ENCODE data around the gene GAN.

DNA sequence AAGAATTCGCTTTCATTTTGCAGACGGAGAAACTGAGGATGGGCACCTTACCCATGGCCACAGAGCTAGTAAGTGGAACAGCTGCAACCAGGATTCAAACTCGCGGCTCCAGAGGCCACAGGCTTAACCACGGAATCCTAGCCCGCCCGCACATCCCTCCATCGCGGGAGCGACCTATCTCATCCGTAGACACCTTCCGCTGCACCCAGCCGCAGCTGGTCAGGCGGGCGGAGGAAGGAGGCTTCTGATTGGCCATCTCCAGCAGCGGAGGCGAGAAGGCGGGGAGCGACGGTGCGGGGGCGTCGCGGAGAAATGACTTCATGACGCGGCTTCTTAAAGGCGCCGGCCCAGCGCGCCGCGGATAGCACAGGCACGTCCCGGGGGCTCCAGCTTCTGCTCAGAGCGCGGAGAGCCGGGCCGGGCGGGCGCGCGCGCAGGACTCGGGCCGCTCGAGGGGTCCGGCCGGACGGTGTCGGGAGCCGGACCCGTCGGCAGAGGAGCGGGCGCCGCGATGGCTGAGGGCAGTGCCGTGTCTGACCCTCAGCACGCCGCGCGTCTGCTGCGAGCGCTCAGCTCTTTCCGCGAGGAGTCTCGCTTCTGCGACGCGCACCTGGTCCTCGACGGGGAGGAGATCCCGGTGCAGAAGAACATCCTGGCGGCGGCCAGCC lies at the start of gene GAN:
- TF ChIP-seq, protein P1, sequence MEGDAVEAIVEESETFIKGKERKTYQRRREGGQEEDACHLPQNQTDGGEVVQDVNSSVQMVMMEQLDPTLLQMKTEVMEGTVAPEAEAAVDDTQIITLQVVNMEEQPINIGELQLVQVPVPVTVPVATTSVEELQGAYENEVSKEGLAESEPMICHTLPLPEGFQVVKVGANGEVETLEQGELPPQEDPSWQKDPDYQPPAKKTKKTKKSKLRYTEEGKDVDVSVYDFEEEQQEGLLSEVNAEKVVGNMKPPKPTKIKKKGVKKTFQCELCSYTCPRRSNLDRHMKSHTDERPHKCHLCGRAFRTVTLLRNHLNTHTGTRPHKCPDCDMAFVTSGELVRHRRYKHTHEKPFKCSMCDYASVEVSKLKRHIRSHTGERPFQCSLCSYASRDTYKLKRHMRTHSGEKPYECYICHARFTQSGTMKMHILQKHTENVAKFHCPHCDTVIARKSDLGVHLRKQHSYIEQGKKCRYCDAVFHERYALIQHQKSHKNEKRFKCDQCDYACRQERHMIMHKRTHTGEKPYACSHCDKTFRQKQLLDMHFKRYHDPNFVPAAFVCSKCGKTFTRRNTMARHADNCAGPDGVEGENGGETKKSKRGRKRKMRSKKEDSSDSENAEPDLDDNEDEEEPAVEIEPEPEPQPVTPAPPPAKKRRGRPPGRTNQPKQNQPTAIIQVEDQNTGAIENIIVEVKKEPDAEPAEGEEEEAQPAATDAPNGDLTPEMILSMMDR (IDR thresholded peaks at IDR 0.05; ENCODE audit: low read length): no peak
- TF ChIP-seq EZH2 (optimal IDR thresholded peaks at IDR 0.05; ENCODE audit: low read depth, low read length) (no peak), EZH2phosphoT487 (IDR thresholded peaks at IDR 0.05; ENCODE audit: low read length) (no peak)

All from MM.1S (cell line).